ENCODE measurements around the gene FAM20B.

- TF ChIP-seq, protein P1, sequence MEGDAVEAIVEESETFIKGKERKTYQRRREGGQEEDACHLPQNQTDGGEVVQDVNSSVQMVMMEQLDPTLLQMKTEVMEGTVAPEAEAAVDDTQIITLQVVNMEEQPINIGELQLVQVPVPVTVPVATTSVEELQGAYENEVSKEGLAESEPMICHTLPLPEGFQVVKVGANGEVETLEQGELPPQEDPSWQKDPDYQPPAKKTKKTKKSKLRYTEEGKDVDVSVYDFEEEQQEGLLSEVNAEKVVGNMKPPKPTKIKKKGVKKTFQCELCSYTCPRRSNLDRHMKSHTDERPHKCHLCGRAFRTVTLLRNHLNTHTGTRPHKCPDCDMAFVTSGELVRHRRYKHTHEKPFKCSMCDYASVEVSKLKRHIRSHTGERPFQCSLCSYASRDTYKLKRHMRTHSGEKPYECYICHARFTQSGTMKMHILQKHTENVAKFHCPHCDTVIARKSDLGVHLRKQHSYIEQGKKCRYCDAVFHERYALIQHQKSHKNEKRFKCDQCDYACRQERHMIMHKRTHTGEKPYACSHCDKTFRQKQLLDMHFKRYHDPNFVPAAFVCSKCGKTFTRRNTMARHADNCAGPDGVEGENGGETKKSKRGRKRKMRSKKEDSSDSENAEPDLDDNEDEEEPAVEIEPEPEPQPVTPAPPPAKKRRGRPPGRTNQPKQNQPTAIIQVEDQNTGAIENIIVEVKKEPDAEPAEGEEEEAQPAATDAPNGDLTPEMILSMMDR (IDR thresholded peaks at IDR 0.05), result peak; percentile 97
- no peak for TF ChIP-seq EZH2 (IDR thresholded peaks at IDR 0.05; ENCODE audit: borderline replicate concordance, insufficient read depth, low read depth, low read length, poor library complexity, severe bottlenecking)
Observed at GRCh38 chr1:179002552-179003345, 22.9 kb upstream of the FAM20B start.

Data from B cell (primary cell).